RWPE2 (cell line): ENCODE measurements around the gene FAM47B.
A peak's percentile ranks its signal among the peaks of the same experiment; 100 is the strongest.

Source experiments
- ATAC-seq: fragments of 200-7000 bp; cut with Tn5 transposase; 3 replicates; pipeline ENCODE4 v1.9.1; 2021; ENCODE audit warnings: low read depth
- DNase-seq: peaks from one replicate; pipeline ENCODE4 v3.0.0-alpha.2; 2020; ENCODE audit warnings: low spot score
- H3K27ac ChIP-seq: fragments of 450-650 bp; 2 replicates; pipeline ENCODE4 v1.5.1; 2017; ENCODE audit warnings: mild to moderate bottlenecking; ENCODE audit not compliant: poor library complexity, severe bottlenecking
- H3K27me3 ChIP-seq: fragments of 250-450 bp; sonication (Bioruptor Pico); 2 replicates; pipeline ENCODE4 v1.5.1; 2021; ENCODE audit warnings: mild to moderate bottlenecking, moderate library complexity; ENCODE audit not compliant: insufficient read depth, poor library complexity, severe bottlenecking
- H3K36me3 ChIP-seq: fragments of 250-450 bp; sonication (Bioruptor Pico); 2 replicates; pipeline ENCODE4 v1.5.1; 2020; ENCODE audit warnings: low read depth, mild to moderate bottlenecking, moderate library complexity
- H3K4me1 ChIP-seq: fragments of 250-450 bp; sonication (Bioruptor Pico); 2 replicates; pipeline ENCODE4 v1.5.1; 2021; ENCODE audit warnings: mild to moderate bottlenecking, moderate library complexity; ENCODE audit not compliant: insufficient read depth, poor library complexity, severe bottlenecking
- H3K4me3 ChIP-seq: fragments of 250-450 bp; sonication (Bioruptor Pico); 2 replicates; pipeline ENCODE4 v1.5.1; 2021; ENCODE audit warnings: mild to moderate bottlenecking, moderate library complexity; ENCODE audit not compliant: severe bottlenecking
- H3K9me3 ChIP-seq: fragments of 250-450 bp; sonication (Bioruptor Pico); 2 replicates; pipeline ENCODE4 v1.5.1; 2021; ENCODE audit warnings: mild to moderate bottlenecking, moderate library complexity; ENCODE audit not compliant: severe bottlenecking
- CTCF ChIP-seq: fragments of 450-650 bp; IDR thresholded peaks from one replicate; pipeline ENCODE4 v1.5.1; 2017; ENCODE audit warnings: mild to moderate bottlenecking, moderate library complexity; ENCODE audit not compliant: poor library complexity, severe bottlenecking

FAM47B gene

GRCh38 chrX:34942496-34942895 is at the start of gene FAM47B:
Gene FAM47B (plus strand): TSS chrX:34942796. CDS start chrX:34942832, 36 bp downstream.
- Histone ChIP-seq H3K4me3 (no peak within 1 kb of the TSS), H3K9me3 (no peaks in the 10 kb centered on the region), H3K27me3 (no peaks in the 10 kb centered on the region), H3K36me3 (no peaks in the 10 kb centered on the region), H3K27ac (no peak within 1 kb of the TSS), H3K4me1 (no peaks in the 10 kb centered on the region)
- DNase-seq (no peak), ATAC-seq (no peak)
- TF ChIP-seq CTCF = no peak

GRCh38 chrX:34893741-34894140 is 48.9 kb upstream of the FAM47B start:
- H3K27ac ChIP-seq = no peak overlapping the region
- no peaks in the 10 kb centered on the region for H3K27me3 ChIP-seq
- H3K9me3 ChIP-seq = no peaks in the 10 kb centered on the region
- no peak overlapping the region for H3K4me3 ChIP-seq
- no peaks in the 10 kb centered on the region for H3K4me1 ChIP-seq
- ATAC-seq (no peak), DNase-seq (no peak)
- no peaks in the 10 kb centered on the region for H3K36me3 ChIP-seq
- peak; percentile 46 for TF ChIP-seq CTCF

GRCh38 chrX:34900691-34901090 is 41.9 kb upstream of the FAM47B start:
- H3K9me3 ChIP-seq = no peaks in the 10 kb centered on the region
- H3K36me3 ChIP-seq = no peaks in the 10 kb centered on the region
- H3K4me1 ChIP-seq = no peaks in the 10 kb centered on the region
- no peaks in the 10 kb centered on the region for H3K27me3 ChIP-seq
- no peak for TF ChIP-seq CTCF
- no peak for ATAC-seq
- no peak overlapping the region for H3K27ac ChIP-seq
- H3K4me3 ChIP-seq = no peak overlapping the region
- DNase-seq = no peak

- Histone ChIP-seq H3K4me3 (no peak overlapping the region), H3K27ac (no peak overlapping the region), H3K27me3 (no peaks in the 10 kb centered on the region), H3K4me1 (no peaks in the 10 kb centered on the region), H3K36me3 (no peaks in the 10 kb centered on the region), H3K9me3 (no peaks in the 10 kb centered on the region)
- DNase-seq (no peak), ATAC-seq (no peak)
- TF ChIP-seq CTCF = no peak
Measured at GRCh38 chrX:34901761-34902160, 40.8 kb upstream of the FAM47B start.

GRCh38 chrX:34903316-34903715 is 39.3 kb upstream of the FAM47B start:
- TF ChIP-seq CTCF = no peak
- Histone ChIP-seq H3K4me1 (no peaks in the 10 kb centered on the region), H3K27ac (no peak overlapping the region), H3K36me3 (no peaks in the 10 kb centered on the region), H3K9me3 (no peaks in the 10 kb centered on the region), H3K27me3 (no peaks in the 10 kb centered on the region), H3K4me3 (no peak overlapping the region)
- ATAC-seq (no peak), DNase-seq (no peak)
